GDM1 (cell line): ENCODE data around the gene VPS18.
A peak's percentile ranks its signal among the peaks of the same experiment; 100 is the strongest.

Source experiments
- DNase-seq: peaks from one replicate; lab custom pipeline; 2025; lab: John Stamatoyannopoulos, UW

Gene VPS18

DNA sequence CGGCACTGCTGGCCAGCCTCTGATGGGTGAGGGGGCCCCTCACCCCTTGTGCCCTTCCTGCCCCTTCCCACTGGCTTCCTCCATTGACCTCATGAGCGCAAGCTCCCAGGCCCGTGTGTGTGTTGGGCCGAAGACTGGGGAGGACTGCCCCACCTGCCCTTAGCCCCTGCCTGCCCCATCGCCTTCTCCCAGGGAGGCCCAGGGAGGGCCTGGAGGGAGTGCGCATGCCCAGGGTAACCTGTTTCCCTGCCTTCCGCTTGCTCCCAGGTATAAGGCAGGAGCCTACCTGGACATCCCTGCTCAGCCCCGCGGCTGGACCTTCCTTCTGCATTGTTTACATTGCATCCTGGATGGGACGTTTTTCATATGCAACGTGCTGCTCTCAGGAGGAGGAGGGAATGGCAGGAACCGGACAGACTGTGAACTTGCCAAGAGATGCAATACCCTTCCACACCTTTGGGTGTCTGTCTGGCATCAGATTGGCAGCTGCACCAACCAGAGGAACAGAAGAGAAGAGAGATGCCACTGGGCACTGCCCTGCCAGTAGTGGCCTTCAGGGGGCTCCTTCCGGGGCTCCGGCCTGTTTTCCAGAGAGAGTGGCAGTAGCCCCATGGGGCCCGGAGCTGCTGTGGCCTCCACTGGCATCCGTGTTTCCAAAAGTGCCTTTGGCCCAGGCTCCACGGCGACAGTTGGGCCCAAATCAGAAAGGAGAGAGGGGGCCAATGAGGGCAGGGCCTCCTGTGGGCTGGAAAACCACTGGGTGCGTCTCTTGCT, 43.7 kb downstream of the VPS18 start:
- no peak for DNase-seq

DNA sequence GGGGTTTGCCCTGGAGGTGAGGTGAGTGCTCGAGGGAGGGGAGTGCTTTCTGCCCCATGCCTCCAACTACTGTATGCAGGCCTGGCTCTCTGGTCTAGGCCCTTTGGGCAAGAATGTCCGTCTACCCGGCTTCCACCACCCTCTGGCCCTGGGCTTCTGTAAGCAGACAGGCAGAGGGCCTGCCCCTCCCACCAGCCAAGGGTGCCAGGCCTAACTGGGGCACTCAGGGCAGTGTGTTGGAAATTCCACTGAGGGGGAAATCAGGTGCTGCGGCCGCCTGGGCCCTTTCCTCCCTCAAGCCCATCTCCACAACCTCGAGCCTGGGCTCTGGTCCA, 44.3 kb downstream of the VPS18 start:
- DNase-seq: no peak

DNA sequence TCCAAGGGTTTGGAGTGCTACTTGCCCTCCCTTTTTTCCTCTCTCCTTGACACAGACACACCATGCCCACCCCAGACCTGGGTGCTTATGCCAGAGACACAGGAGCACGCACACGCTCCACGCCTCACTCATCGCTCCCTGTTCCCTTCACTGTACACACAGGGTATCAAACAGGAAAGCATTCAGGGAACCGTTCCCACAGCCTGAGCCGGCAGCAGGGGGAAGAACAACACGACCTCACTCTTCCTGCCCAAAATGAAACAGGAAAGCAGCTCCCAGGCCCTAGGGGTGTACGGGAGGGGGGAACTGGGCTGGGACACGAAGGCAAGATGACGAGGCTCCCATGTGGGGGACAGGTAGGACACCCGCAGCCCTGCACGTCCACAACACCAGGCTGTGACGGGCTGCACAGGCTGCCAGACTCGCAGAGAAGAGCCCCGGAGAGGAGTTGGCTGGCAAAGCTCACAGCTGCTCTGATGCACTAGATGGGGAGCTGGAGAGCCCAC, 46.1 kb downstream of the VPS18 start:
- DNase-seq: peak; percentile 49

DNA sequence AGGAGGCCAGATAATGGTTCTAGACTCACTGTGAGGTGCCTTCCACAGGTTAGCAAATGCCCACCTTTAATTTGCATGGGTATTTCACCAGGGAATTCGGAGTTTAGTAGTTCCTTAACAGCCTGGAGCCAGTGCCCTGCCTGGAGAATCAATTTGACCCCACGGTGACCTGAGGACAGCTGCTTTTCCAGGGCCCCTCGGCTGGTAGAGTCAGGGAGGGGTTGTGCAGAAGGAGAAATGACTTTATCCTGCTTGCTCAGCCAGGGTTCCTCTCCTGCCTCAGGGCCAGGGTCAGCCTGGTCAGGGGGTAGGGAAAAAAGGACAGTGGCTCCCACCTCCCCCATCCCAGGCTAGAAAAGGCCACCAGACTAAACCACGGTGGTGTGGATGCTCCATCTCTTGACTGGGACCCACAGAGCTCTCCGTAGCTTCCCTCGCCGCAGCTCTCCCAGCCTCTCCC, 46.8 kb downstream of the VPS18 start:
- DNase-seq: no peak

DNA sequence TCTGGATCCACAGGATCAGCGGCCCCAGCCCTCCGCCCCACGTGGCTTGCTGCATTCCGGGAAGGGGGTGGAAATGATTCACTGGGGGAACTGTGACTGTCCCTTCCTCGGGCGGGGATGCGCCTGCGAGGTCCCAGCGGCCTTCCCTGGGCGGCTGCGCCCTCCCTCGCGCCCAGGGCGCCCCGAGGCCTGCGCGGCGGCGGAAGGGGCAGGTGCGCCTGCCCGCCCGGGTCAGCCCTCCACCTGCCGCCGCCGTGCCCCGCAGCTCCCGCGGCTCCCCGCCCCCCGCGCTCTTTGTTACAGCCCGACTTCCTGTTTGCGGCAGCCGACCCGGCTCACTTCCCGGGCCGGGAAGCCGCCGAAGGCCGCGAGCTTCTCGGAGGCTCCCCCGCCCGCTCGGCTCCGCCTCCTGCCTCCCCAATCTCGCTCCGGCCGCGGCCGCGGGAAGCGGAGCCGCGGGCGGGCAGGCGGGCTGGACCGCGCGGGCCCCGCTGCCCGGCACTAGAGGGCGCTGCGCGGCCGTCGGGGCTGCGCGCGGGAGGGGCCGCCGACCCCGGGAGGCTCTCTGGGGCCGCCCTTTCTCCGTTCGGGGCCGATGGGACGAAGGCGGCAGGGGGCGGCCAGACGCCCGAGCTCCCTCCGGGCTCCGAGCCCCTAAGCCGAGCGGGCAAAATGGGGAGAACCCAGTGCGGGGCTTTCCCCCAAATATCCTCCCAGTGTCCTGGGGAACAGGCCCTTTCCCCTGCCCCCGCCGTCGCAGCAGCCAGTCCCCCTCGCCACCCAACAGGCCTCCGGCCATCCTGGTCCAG, 47.5 kb downstream of the VPS18 start:
- peak; percentile 71 for DNase-seq

DNA sequence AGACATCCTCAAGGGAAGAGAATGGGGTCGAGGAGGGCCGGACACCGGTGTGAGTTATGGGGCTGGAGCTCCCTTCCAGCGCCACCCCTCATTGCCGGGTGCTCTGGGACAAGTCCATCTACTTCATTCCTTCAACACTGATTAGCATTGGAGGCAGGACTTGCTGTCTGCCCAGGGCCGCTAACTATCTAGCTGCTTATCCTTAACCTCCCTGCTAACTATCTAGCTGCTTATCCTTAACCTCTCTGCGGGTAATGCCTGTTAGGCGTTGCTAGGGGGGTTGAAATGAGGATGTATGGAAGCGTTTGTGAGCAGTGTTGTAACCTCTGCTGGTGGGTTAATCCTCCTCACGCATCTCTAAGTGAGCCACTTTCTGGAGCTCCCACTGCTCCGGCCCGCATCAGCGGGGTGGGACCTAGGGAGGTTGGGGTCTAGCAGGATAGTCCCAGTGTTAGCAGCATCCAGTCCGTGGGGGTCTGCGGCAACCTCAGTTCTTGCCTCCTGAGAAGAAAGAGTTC, 48.1 kb downstream of the VPS18 start:
- DNase-seq: no peak

DNA sequence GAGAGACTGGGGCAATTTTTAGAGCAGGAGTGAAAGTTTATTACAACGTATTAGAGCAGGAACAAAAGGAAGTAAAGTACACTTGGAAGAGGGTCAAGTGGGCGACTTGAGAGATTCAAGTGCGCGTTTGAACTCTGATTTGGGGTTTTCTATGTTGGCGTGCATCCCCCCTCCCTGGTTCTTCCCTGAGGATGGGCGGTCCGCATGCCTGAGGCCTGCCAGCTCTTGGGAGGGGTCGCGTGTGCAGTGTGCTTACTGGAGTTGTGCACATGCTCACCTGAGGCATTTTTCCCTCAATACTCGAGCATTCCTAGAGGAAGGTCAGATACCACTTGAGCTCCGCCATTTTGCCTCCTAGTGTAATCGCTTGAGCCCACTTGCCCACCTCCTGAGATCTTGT, 48.6 kb downstream of the VPS18 start:
- no peak for DNase-seq

DNA sequence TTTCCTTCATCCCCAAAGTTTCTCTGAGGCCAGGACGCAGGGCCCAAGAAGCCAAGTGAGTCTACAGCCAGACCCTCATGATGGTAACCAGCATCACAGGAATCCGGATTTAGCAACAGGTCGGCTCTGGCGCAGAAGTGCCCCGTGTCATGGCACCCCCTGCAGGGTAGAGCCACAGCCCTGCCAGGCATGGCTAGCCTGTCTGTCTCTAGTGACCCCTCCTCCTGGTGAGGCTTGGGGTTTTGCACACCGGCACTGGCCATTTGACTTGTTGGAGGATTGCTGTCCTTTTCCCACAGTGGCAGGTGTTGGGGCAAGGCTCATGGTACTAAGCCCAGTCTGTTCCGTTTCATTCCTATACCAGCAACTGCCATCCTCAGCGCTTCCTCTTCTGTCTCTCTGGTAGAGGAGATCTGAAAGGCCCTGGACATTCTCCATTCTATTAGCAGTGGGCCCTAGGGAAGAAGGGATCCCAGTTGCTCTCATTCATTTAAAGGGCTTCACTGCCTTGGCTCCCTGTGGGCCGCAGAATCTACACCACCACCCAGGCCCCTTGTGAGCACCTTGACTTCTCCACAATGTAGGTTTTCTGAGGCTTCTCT, 49.6 kb downstream of the VPS18 start:
- DNase-seq: no peak

DNA sequence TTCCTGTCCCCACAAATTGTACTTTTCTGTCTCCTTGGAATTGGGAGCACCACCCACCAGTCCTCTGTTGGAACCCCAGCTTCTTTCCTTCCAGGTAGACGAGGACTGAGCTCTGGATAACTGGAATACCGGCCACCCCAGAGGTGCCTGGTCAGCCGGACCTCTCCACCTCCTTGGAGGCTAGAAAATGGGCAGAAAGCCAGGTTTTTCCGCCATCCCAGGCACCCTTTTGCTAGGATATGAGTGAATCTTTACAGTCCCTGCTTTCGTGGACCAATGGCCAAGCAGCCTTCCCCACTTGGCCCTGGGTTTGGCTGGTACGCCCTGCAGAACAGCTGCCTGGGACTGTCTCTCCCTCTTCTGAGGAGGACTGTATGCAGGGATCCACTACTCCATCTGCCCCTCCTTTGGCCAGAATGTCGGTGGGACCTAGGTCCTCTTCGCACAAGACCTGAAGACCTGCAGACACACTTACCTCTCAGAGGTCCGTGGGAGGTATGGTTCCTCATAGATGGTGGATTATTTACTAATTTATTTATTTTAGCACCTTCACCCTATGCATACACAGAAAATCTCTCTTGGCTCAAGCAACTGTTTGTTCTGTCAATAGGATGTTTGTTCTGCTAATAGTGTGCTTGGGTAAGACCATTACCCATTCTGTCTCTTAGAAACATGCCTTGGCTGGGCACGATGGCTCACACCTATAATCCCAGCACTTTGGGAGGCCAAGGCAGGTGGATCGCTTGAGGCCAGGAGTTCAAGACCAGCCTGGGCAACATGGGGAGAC, 50.5 kb downstream of the VPS18 start:
- DNase-seq: no peak

DNA sequence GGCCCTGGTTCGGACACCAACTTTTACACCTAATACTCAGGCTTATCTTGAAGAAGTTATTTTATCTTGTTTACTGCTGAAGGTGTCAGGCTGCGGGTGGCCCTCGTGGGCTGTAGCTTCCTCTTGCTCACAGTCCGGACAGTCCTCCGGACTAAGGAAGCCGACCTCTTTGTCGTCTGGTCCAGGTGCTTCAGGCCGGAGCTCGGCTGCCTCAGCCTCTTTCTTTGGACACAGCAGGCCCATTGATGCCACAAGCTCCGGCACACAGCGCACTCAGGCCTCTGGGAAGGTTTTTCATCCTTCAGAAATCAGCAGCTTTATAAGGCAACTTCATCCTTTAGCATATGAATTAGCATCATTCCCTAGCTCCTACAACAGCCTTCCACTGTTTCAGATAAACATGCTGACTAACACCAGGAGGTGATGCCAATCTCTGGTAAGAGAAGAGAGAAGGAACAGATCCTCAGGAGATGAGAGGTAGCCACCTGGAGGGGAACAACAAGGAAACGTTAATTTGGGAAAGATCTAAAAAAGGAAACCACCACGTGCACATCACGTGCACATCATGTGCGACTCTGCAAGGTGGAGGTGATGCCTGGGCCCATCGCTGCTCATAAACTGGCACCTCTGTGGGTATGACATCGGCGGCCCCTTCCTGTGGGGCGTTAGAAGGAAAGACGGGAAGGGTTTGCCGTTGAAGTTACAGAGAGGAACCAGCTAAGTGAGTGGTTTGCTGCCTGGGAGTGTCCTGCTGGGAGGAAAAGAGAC, 54.6 kb downstream of the VPS18 start:
- no peak for DNase-seq

DNA sequence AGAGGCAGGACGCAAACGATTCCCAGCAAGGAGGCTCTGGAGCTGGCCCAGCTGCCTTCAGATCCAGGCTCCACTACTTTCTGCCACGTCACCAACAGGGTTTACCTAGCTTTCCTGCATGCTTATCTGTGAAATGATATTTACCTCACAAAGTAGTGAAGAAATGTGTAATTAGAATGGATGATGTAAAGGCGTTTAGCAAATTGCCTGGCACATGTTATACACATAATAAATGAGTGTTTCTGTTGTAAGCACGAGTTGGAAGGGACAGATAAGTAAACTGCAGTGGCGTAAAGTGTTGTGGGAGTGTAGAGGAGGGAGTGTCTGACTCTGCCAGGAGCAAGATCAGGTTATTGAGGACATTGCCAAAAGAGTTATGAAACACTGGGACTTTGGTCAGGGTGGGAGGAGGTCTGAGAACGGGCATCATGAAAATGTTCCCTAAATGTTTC, 55.5 kb downstream of the VPS18 start:
- no peak for DNase-seq

DNA sequence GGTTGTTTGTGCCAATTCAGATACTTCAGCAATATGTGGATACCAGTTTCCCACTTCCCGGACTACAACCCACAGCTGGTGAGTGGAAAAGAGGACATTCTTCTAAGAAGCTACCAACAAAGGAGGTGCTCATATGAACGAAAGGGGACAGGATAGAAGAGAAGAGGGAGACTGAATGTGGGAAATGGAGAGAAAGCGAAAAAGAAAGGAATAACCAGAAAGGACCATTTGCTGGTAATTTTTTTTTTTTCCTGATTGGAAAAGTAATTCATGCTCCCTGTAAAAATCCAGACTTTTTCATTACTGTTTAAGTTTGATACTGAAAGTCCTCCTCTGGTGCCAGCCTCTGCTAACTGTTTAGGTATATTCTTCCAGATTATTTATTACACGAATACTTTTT, 57.5 kb downstream of the VPS18 start:
- no peak for DNase-seq

DNA sequence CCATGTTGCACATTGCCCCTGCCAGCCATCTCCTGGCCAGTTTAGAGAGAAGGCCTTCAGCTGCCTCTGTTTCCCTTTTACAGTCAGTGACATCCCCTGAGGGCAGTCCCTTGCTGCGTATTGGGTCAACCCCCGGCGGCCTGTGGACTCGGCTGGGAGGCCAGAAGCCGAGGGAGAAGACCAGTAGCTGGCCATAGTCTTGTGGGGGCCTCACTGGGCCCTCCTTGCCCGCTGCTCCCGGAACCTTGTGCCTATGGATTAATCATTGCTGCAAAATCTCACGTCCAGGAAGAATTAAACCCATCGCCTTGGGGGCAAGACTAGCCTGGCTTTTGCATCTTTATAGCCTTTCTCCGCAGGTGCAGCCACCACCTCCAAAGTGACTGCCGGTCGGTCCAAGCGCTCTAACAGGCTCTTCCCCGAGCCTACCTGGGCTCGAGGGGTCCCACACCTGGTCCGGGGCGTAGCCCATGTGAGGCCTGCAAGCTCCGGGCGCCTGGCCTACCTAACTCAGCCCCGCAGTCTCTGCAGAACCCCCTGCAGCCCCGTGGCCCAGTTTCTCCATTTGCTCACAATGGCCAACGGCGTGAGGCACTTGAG, 58.2 kb downstream of the VPS18 start:
- no peak for DNase-seq

DNA sequence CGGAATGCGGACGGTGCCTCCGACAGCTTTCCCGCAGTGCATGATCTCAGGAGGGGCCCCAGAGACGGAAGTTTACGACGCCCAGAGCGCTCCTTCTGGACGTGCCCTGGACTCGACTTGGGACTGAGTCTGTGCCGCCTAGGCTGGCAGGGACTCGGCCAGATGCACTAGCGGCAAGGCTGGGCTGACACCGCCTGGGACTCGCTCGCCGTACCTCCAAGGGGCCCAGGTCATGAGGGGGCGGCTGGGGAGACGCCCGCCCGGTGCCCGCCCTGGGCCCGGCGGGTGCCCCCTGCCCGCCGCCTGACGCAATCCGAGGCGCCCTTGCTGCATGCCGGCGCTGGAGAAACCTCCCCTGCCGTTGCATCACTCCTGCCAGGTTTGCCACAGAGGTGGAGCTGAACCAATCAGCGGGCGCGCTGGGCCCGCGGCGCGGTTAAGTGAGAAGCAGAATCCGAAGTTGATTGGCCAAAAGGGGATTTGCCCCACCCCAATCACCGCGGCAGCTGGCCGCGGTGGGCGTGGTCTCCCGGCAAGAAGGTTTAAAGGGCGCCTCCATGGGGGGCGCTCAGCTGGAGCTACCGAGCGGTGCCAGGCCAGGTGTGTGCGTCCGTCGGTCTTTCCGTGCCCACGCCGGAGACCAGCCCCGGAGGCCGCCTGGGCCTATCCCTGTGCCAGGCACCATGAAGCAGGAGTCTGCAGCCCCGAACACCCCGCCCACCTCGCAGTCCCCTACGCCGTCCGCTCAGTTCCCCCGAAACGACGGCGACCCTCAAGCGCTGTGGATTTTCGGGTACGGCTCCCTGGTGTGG, 58.9 kb downstream of the VPS18 start, which contains the start of gene CHAC1:
CHAC1 (plus strand) TSS at position 571 of the 812 bp plus-strand sequence; CDS start at position 684, 113 bp downstream.
- peak; percentile 82 for DNase-seq
